H1 (cell line): Measurements from ENCODE around the gene FAM193B. TPM values are rescaled to one million over a fixed set of nuclear protein-coding genes. Genes with fewer than 3 reads are reported as not detected.

Experiments
- ASH2L ChIP-seq: fragments of 200-600, 300-600 bp; sonication (generic); IDR thresholded peaks from one replicate; pipeline ENCODE4 v1.7.1; 2017; ENCODE audit warnings: low read length
- EZH2 ChIP-seq: fragments of 200-600 bp; sonication (generic); IDR thresholded peaks from 2 replicates; pipeline ENCODE4 v1.7.1; 2012; ENCODE audit warnings: low read depth, mild to moderate bottlenecking, moderate library complexity, low read length, inconsistent platforms; ENCODE audit not compliant: severe bottlenecking
- TAF7 ChIP-seq: optimal IDR thresholded peaks from 2 replicates; pipeline ENCODE3; 2011; ENCODE audit warnings: low read depth, mild to moderate bottlenecking, inconsistent platforms, low read length, moderate library complexity, borderline replicate concordance
- polyA plus RNA-seq, 7 experiments: library from polyadenylated mRNA; depleted of rRNA in 3 of 7; stranded (reverse) in 5 of 7; unstranded in 2 of 7; fragments of >200 nt in 5 of 7; fragments of 200-250 nt in 2 of 7; gene quantifications; 1 replicate in 5 of 7; 2 replicates in 1 of 7; 4 replicates in 1 of 7; pipeline versions ENCODE4 v1.2.1 to v1.2.3, GENCODE V29; 2011 to 2013; ENCODE audit warnings: missing spikeins in 2 of 7, mixed read lengths in 2 of 7
- total RNA-seq: library from RNA; stranded (reverse); fragmentation: NEBNext Ultra II Directional; extraction: Animal tissue kit (Norgen Biotek cat#: 25700); gene quantifications from 2 replicates; pipeline ENCODE4 v1.2.1, GENCODE V29; 2021
- TF ChIP-seq, protein P1 (sequence below): IDR thresholded peaks from 2 replicates; pipeline ENCODE4 v1.6.1; 2011; ENCODE audit warnings: low read depth, mild to moderate bottlenecking, low read length; ENCODE audit not compliant: insufficient read depth

FAM193B gene
- total and polyA plus RNA-seq, 2 of the 8 experiments (the other 6 are each of a cell fraction or from before 2014, with no cell fraction given): 49.9 to 69.8 TPM

DNA sequence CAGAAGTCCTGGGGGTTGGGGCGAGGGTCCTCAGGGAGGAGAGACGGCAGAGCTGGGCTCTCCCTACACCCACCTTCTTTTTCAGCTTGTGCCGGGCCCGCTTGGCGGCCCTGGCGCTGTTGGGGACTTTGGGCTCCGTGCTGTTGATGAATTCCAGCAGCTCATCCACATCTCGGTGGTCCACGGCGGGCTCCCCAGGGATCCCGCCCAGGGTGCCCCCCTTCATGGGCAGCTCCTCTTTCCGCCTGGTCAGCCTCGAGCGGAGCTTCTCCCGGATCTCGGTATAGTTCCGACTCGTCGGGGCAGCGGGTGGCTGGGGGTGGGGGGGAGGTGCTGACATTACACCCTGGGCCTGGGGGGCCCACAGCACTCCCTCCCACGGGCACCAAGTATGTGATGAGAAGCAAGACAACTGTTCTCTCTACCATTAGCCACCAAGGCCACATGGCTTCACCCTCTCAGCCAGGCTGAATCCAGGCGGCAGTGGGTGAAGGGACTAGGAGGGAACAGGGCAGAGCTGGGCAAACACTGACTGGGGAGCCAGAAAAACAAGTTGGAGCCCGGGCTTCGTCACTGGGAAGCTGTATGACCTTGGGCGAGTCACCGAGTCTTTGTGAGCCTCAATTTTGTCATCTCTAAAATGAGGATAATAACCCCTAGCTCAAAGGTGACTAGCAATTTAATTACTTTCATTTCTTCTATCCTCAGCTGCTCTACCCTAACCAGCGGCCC is 23.0 kb downstream of the FAM193B start (continued):
- TF ChIP-seq ASH2L (no peak), EZH2 (no peak), TAF7 (no peak)
- TF ChIP-seq, protein P1, sequence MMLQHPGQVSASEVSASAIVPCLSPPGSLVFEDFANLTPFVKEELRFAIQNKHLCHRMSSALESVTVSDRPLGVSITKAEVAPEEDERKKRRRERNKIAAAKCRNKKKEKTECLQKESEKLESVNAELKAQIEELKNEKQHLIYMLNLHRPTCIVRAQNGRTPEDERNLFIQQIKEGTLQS: no peak
